Uterus (tissue), 4 donors: ENCODE data around the gene RANBP10. TPM values are rescaled to one million over a fixed set of nuclear protein-coding genes. Genes with fewer than 3 reads are reported as not detected.

Experiments used
- DNase-seq, 2 donors: peaks; one replicate each; pipeline ENCODE4 v3.0.0-alpha.2; 2019 to 2020
- H3K27ac ChIP-seq, 2 donors: fragments of 200-600 bp; sonication (generic); 1 replicate in 1 of 2; 2 replicates in 1 of 2; pipeline ENCODE4 v1.5.1; 2016 to 2018
- H3K27me3 ChIP-seq, 2 donors: fragments of 200-600 bp; sonication (generic); one replicate each; pipeline ENCODE4 v1.5.1; 2018 to 2019; ENCODE audit warnings: control low read depth in 1 of 2
- H3K36me3 ChIP-seq, 2 donors: fragments of 200-600 bp; sonication (generic); one replicate each; pipeline ENCODE4 v1.5.1; 2019; ENCODE audit warnings: control low read depth in 1 of 2
- H3K4me1 ChIP-seq, 2 donors: fragments of 200-600 bp; sonication (generic); one replicate each; pipeline ENCODE4 v1.5.1; 2018 to 2019; ENCODE audit warnings: control low read depth in 1 of 2
- H3K4me3 ChIP-seq, 2 donors: fragments of 200-600 bp; sonication (generic); 1 replicate in 1 of 2; 2 replicates in 1 of 2; pipeline ENCODE4 v1.5.1; 2018 to 2019; ENCODE audit warnings: mild to moderate bottlenecking in 1 of 2
- H3K9me3 ChIP-seq, 2 donors: fragments of 200-600 bp; sonication (generic); one replicate each; pipeline ENCODE4 v1.5.1; 2019; ENCODE audit warnings: control low read depth in 1 of 2
- POLR2A ChIP-seq, 2 donors: fragments of 450-650 bp; IDR thresholded peaks; one replicate each; pipeline ENCODE4 v1.6.1; 2016; ENCODE audit warnings: antibody characterized with exemption in 2 of 2, mild to moderate bottlenecking in 1 of 2, moderate library complexity in 1 of 2
- intact Hi-C: fragments of 100-400 bp; cut with DNase I; formaldehyde crosslinking; loops from one replicate; pipeline ENCODE4 v1.15.1; 2023; ENCODE audit warnings: low total_unique reads
- total RNA-seq, 4 donors: library from RNA; depleted of rRNA in 3 of 4; stranded (reverse); fragments of >200 nt in 3 of 4; gene quantifications; one replicate each; pipeline versions ENCODE4 v1.1.0 to v1.2.4, GENCODE V29; 2014 to 2023
- TF ChIP-seq, protein P1 (sequence below), 4 experiments: fragments of 200-600 bp in 2 of 4; fragments of 450-650 bp in 2 of 4; sonication (generic) in 2 of 4; IDR thresholded peaks; one replicate each; pipeline ENCODE4 v1.5.1; 2016 to 2019; ENCODE audit warnings: antibody characterized with exemption in 4 of 4, mild to moderate bottlenecking in 2 of 4, moderate library complexity in 1 of 4
- donor health status: DM: yes; HTN: yes; CAD: no.

Gene RANBP10
- total RNA-seq, 4 donors from 2014 or later = 4.9 to 22.7 (median 8.5) TPM

- H3K4me1 ChIP-seq = peaks cover 0 to 4% of the 10 kb centered on the region in 2 donors
- no peaks in the 10 kb centered on the region for H3K9me3 ChIP-seq
- no peak overlapping the region for H3K27ac ChIP-seq
- no peaks in the 10 kb centered on the region for H3K27me3 ChIP-seq
- no peak overlapping the region for H3K4me3 ChIP-seq
- no peak for TF ChIP-seq POLR2A (IDR thresholded peaks at IDR 0.05)
- TF ChIP-seq, protein P1, sequence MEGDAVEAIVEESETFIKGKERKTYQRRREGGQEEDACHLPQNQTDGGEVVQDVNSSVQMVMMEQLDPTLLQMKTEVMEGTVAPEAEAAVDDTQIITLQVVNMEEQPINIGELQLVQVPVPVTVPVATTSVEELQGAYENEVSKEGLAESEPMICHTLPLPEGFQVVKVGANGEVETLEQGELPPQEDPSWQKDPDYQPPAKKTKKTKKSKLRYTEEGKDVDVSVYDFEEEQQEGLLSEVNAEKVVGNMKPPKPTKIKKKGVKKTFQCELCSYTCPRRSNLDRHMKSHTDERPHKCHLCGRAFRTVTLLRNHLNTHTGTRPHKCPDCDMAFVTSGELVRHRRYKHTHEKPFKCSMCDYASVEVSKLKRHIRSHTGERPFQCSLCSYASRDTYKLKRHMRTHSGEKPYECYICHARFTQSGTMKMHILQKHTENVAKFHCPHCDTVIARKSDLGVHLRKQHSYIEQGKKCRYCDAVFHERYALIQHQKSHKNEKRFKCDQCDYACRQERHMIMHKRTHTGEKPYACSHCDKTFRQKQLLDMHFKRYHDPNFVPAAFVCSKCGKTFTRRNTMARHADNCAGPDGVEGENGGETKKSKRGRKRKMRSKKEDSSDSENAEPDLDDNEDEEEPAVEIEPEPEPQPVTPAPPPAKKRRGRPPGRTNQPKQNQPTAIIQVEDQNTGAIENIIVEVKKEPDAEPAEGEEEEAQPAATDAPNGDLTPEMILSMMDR (IDR thresholded peaks at IDR 0.05) = no peak
- intact Hi-C loops = no loop called here
- no peak for DNase-seq
- H3K36me3 ChIP-seq = no peaks in the 10 kb centered on the region
Observed at GRCh38 chr16:67707790-67708189, 98.6 kb downstream of the RANBP10 start.

GRCh38 chr16:67707210-67707609 is 99.2 kb downstream of the RANBP10 start:
- H3K4me3 ChIP-seq = no peak overlapping the region
- H3K27me3 ChIP-seq = no peaks in the 10 kb centered on the region
- peaks cover 0 to 4% of the 10 kb centered on the region in 2 donors for H3K4me1 ChIP-seq
- H3K27ac ChIP-seq = no peak overlapping the region
- H3K9me3 ChIP-seq = no peaks in the 10 kb centered on the region
- intact Hi-C loops = no loop called here
- no peak for DNase-seq
- TF ChIP-seq POLR2A (IDR thresholded peaks at IDR 0.05) = no peak
- TF ChIP-seq, protein P1 (IDR thresholded peaks at IDR 0.05) = no peak
- H3K36me3 ChIP-seq = no peaks in the 10 kb centered on the region

GRCh38 chr16:67704110-67704509 is 102.2 kb downstream of the RANBP10 start:
- no peak for TF ChIP-seq POLR2A (IDR thresholded peaks at IDR 0.05)
- TF ChIP-seq, protein P1 (IDR thresholded peaks at IDR 0.05) = no peak
- H3K4me1 ChIP-seq = peaks cover 0 to 4% of the 10 kb centered on the region in 2 donors
- H3K9me3 ChIP-seq = no peaks in the 10 kb centered on the region
- no peak for DNase-seq
- no peak overlapping the region for H3K4me3 ChIP-seq
- H3K27me3 ChIP-seq = no peaks in the 10 kb centered on the region
- intact Hi-C loops = no loop called here
- H3K36me3 ChIP-seq = no peaks in the 10 kb centered on the region
- no peak overlapping the region for H3K27ac ChIP-seq

GRCh38 chr16:67703626-67704025 is 102.7 kb downstream of the RANBP10 start:
- intact Hi-C loops = no loop called here
- no peaks in the 10 kb centered on the region for H3K9me3 ChIP-seq
- no peaks in the 10 kb centered on the region for H3K27me3 ChIP-seq
- no peak overlapping the region for H3K27ac ChIP-seq
- H3K4me3 ChIP-seq = no peak overlapping the region
- TF ChIP-seq, protein P1 (IDR thresholded peaks at IDR 0.05) = no peak
- no peak for TF ChIP-seq POLR2A (IDR thresholded peaks at IDR 0.05)
- no peak for DNase-seq
- H3K4me1 ChIP-seq = peaks cover 0 to 4% of the 10 kb centered on the region in 2 donors
- H3K36me3 ChIP-seq = no peaks in the 10 kb centered on the region

DNA sequence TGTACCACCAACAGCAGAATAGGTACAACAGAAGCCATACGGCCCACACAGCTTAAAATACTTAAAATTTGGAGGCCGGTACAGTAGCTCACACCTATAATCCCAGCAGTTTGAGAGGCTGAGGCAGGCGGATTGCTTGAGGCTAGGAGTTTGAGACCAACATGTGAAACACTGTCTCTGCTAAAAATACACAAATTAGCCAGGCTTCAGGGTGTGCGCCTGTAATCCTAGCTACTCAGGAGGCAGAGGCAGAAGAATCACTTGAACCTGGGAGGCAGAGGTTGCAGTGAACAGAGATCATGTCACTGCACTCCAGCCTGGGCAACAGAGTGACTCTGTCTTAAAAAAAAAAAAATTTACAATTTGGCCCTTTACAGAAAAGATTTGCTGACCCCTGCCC is 104.2 kb downstream of the RANBP10 start:
- intact Hi-C loops = no loop called here
- H3K9me3 ChIP-seq = no peaks in the 10 kb centered on the region
- TF ChIP-seq POLR2A (IDR thresholded peaks at IDR 0.05) = no peak
- TF ChIP-seq, protein P1 (IDR thresholded peaks at IDR 0.05) = no peak
- DNase-seq = no peak
- no peak overlapping the region for H3K27ac ChIP-seq
- no peaks in the 10 kb centered on the region for H3K27me3 ChIP-seq
- H3K4me1 ChIP-seq = peaks cover 0 to 4% of the 10 kb centered on the region in 2 donors
- no peaks in the 10 kb centered on the region for H3K36me3 ChIP-seq
- H3K4me3 ChIP-seq = no peak overlapping the region
